GM21526 (cell line): ENCODE measurements around the gene SPDEF.

ENCODE experiments used
- ATAC-seq: cut with Tn5 transposase; IDR thresholded peaks from one replicate; pipeline ENCODE4 v1.9.1; 2021; ENCODE audit warnings: moderate library complexity; ENCODE audit not compliant: unreplicated experiment, low FRiP score

SPDEF gene

GRCh38 chr6:34490390-34491090 lies 65.6 kb downstream of the SPDEF start:
- no peak for ATAC-seq

GRCh38 chr6:34489207-34489805 lies 66.8 kb downstream of the SPDEF start:
- no peak for ATAC-seq
